Stimulated activated CD8-positive, alpha-beta memory T cell treated with anti-CD3 and anti-CD28 coated beads, Interleukin-15, amount 100 ng/mL, for 48 hours (primary cell): Measurements from ENCODE around the gene SYNPO.

ENCODE experiments used
- DNase-seq, 2 donors: peaks; one replicate each; pipeline ENCODE4 v3.0.0-alpha.2; 2020; ENCODE audit warnings: low read depth in 2 of 2

The SYNPO gene

GRCh38 chr5:150640311-150641005 is at the start of gene SYNPO:
Gene SYNPO (plus strand): TSS chr5:150640660. CDS start chr5:150648276, 7,616 bp downstream.
- no peak for DNase-seq

- no peak for DNase-seq
Observed at GRCh38 chr5:150590979-150591695, 49.3 kb upstream of the SYNPO start.

GRCh38 chr5:150593593-150593992 is 46.9 kb upstream of the SYNPO start:
- no peak for DNase-seq

GRCh38 chr5:150593996-150594395 is 46.5 kb upstream of the SYNPO start:
- DNase-seq: no peak

- no peak for DNase-seq
Observed at GRCh38 chr5:150595466-150596031, 44.9 kb upstream of the SYNPO start.

- no peak for DNase-seq
Observed at GRCh38 chr5:150596313-150596712, 44.1 kb upstream of the SYNPO start.

GRCh38 chr5:150596826-150597225 is 43.6 kb upstream of the SYNPO start:
- no peak for DNase-seq

- DNase-seq: no peak
Observed at GRCh38 chr5:150598006-150598405, 42.5 kb upstream of the SYNPO start.

GRCh38 chr5:150598821-150599273 is 41.6 kb upstream of the SYNPO start:
- no peak for DNase-seq

- no peak for DNase-seq
Observed at GRCh38 chr5:150599281-150599680, 41.2 kb upstream of the SYNPO start.

- DNase-seq: no peak
Observed at GRCh38 chr5:150599917-150600511, 40.4 kb upstream of the SYNPO start.

GRCh38 chr5:150600616-150601490 is 39.6 kb upstream of the SYNPO start:
- DNase-seq: no peak

GRCh38 chr5:150601491-150602345 is 38.7 kb upstream of the SYNPO start:
- no peak for DNase-seq

GRCh38 chr5:150603052-150603451 is 37.4 kb upstream of the SYNPO start:
- DNase-seq: no peak

- DNase-seq: no peak
Observed at GRCh38 chr5:150603491-150603890, 37.0 kb upstream of the SYNPO start.

GRCh38 chr5:150604010-150604409 is 36.5 kb upstream of the SYNPO start:
- no peak for DNase-seq

GRCh38 chr5:150604894-150605440 is 35.5 kb upstream of the SYNPO start:
- DNase-seq: no peak

GRCh38 chr5:150605546-150605945 is 34.9 kb upstream of the SYNPO start:
- no peak for DNase-seq

- DNase-seq: no peak
Observed at GRCh38 chr5:150606476-150606875, 34.0 kb upstream of the SYNPO start.

- no peak for DNase-seq
Observed at GRCh38 chr5:150607105-150607504, 33.4 kb upstream of the SYNPO start.
